Natural killer cell treated with Interleukin-12 subunit alpha and Interleukin-12 subunit beta and Interleukin-15 and Interleukin-18, amount 100 ng/mL, for 72 hours (primary cell): ENCODE results near the gene SAMSN1. TPM values are rescaled to one million over a fixed set of nuclear protein-coding genes. Genes with fewer than 3 reads are reported as not detected.
"Not testable (repeated sequence)": the region's sequence is repeated elsewhere in the genome, so short reads cannot be mapped to it uniquely, and the experiment has no call there.

ENCODE experiments used
- ATAC-seq, 2 donors: fragments of 150-1000 bp; cut with Tn5 transposase in 1 of 2; sonication (Bioruptor Pico), chemical (Tn5 transposase) in 1 of 2; 2 replicates each; pipeline ENCODE4 v1.10.0; 2021
- DNase-seq: peaks from one replicate; pipeline ENCODE4 v3.0.0; 2022; ENCODE audit warnings: low spot score
- H3K27ac Mint-ChIP-seq, 2 donors: 1 replicate in 1 of 2; 2 replicates in 1 of 2; pipeline ENCODE4 v1.8.0; 2022; ENCODE audit warnings: mixed read lengths in 2 of 2, mild to moderate bottlenecking in 1 of 2, moderate library complexity in 1 of 2
- H3K27me3 Mint-ChIP-seq, 2 donors: 1 replicate in 1 of 2; 2 replicates in 1 of 2; pipeline ENCODE4 v1.8.0; 2022; ENCODE audit warnings: mixed read lengths in 2 of 2
- H3K36me3 Mint-ChIP-seq: one replicate; pipeline ENCODE4 v1.8.0; 2022; ENCODE audit warnings: mixed read lengths
- H3K4me1 Mint-ChIP-seq, 2 donors: 1 replicate in 1 of 2; 2 replicates in 1 of 2; pipeline ENCODE4 v1.8.0; 2022; ENCODE audit warnings: low read depth in 2 of 2, mixed read lengths in 2 of 2, mild to moderate bottlenecking in 1 of 2
- H3K4me3 Mint-ChIP-seq: one replicate; pipeline ENCODE4 v1.8.0; 2022; ENCODE audit warnings: mixed read lengths
- H3K9me3 Mint-ChIP-seq: 2 replicates; pipeline ENCODE4 v1.8.0; 2022; ENCODE audit warnings: mixed read lengths
- total RNA-seq, 2 donors: library from RNA; stranded (reverse); gene quantifications; one replicate each; pipeline ENCODE4 v1.2.3, GENCODE V29; 2022

Gene SAMSN1
- total RNA-seq, 2 donors from 2014 or later = 158 to 383 TPM

GRCh38 chr21:14554948-14555347, 8.8 kb upstream of the SAMSN1 start:
- H3K27me3 Mint-ChIP-seq = no peaks in the 10 kb centered on the region
- H3K4me1 Mint-ChIP-seq = peaks cover 28 to 32% of the 10 kb centered on the region in 2 donors
- H3K27ac Mint-ChIP-seq = no peak overlapping the region
- H3K9me3 Mint-ChIP-seq = no peaks in the 10 kb centered on the region
- ATAC-seq = no peak
- H3K4me3 Mint-ChIP-seq = peak overlapping the region; percentile 2
- H3K36me3 Mint-ChIP-seq = peaks cover 6% of the 10 kb centered on the region
- DNase-seq = no peak

- peaks cover 40 to 42% of the 10 kb centered on the region in 2 donors for H3K4me1 Mint-ChIP-seq
- peak overlapping the region in 1 of 2 donors; percentile 22 for H3K27ac Mint-ChIP-seq
- no peak for ATAC-seq
- H3K36me3 Mint-ChIP-seq = peaks cover 9% of the 10 kb centered on the region
- H3K27me3 Mint-ChIP-seq = no peaks in the 10 kb centered on the region
- H3K9me3 Mint-ChIP-seq = peaks cover 3% of the 10 kb centered on the region
- no peak overlapping the region for H3K4me3 Mint-ChIP-seq
- DNase-seq = no peak
Observed at GRCh38 chr21:14553422-14553821, 7.3 kb upstream of the SAMSN1 start.

GRCh38 chr21:14551741-14552140, 5.6 kb upstream of the SAMSN1 start:
- peaks cover 9% of the 10 kb centered on the region for H3K36me3 Mint-ChIP-seq
- H3K4me1 Mint-ChIP-seq = peaks cover 43 to 51% of the 10 kb centered on the region in 2 donors
- no peaks in the 10 kb centered on the region for H3K27me3 Mint-ChIP-seq
- no peak for ATAC-seq
- peaks cover 3% of the 10 kb centered on the region for H3K9me3 Mint-ChIP-seq
- DNase-seq = no peak
- H3K4me3 Mint-ChIP-seq = no peak overlapping the region
- no peak overlapping the region for H3K27ac Mint-ChIP-seq

- no peak for DNase-seq
- H3K9me3 Mint-ChIP-seq = peaks cover 3% of the 10 kb centered on the region
- peaks cover 40 to 47% of the 10 kb centered on the region in 2 donors for H3K4me1 Mint-ChIP-seq
- H3K36me3 Mint-ChIP-seq = peaks cover 19% of the 10 kb centered on the region
- H3K4me3 Mint-ChIP-seq = peak overlapping the region; percentile 78
- peak overlapping the region; percentile 99 to 100 for H3K27ac Mint-ChIP-seq
- H3K27me3 Mint-ChIP-seq = no peaks in the 10 kb centered on the region
- no peak for ATAC-seq
Observed at GRCh38 chr21:14550135-14550534, 4.0 kb upstream of the SAMSN1 start.

- Mint-ChIP-seq H3K4me3 (peak overlapping the region; percentile 78), H3K36me3 (peaks cover 25% of the 10 kb centered on the region), H3K4me1 (peaks cover 40 to 49% of the 10 kb centered on the region in 2 donors), H3K9me3 (peaks cover 3% of the 10 kb centered on the region), H3K27ac (peak overlapping the region; percentile 99 to 100), H3K27me3 (no peaks in the 10 kb centered on the region)
- peak; percentile 77 to 84 for ATAC-seq
- no peak for DNase-seq
Observed at GRCh38 chr21:14548779-14549178, 2.7 kb upstream of the SAMSN1 start.

- H3K36me3 Mint-ChIP-seq = peaks cover 26% of the 10 kb centered on the region
- H3K27ac Mint-ChIP-seq = peak overlapping the region; percentile 99 to 100
- H3K9me3 Mint-ChIP-seq = peaks cover 3% of the 10 kb centered on the region
- ATAC-seq (peak; percentile 61 to 65), DNase-seq (no peak)
- peaks cover 36 to 51% of the 10 kb centered on the region in 2 donors for H3K4me1 Mint-ChIP-seq
- no peaks in the 10 kb centered on the region for H3K27me3 Mint-ChIP-seq
- peak overlapping the region; percentile 78 for H3K4me3 Mint-ChIP-seq
Observed at GRCh38 chr21:14547834-14548513, 1.9 kb upstream of the SAMSN1 start.

- peak overlapping the region; percentile 30 for H3K4me3 Mint-ChIP-seq
- not testable (repeated sequence) for ATAC-seq, DNase-seq, H3K9me3 Mint-ChIP-seq, H3K27me3 Mint-ChIP-seq
- peaks cover 32% of the 10 kb centered on the region for H3K36me3 Mint-ChIP-seq
- peaks cover 41 to 61% of the 10 kb centered on the region in 2 donors for H3K4me1 Mint-ChIP-seq
- peak overlapping the region; percentile 99 to 100 for H3K27ac Mint-ChIP-seq
Observed at GRCh38 chr21:14546719-14547118, 604 bp upstream of the SAMSN1 start.

GRCh38 chr21:14543983-14544382, 2.1 kb downstream of the SAMSN1 start:
- H3K9me3 Mint-ChIP-seq = peaks cover 6% of the 10 kb centered on the region
- H3K4me3 Mint-ChIP-seq = peak overlapping the region; percentile 95
- H3K27me3 Mint-ChIP-seq = no peaks in the 10 kb centered on the region
- H3K36me3 Mint-ChIP-seq = peaks cover 48% of the 10 kb centered on the region
- H3K27ac Mint-ChIP-seq = peak overlapping the region; percentile 99 to 100
- no peak for ATAC-seq
- no peak for DNase-seq
- peaks cover 39 to 67% of the 10 kb centered on the region in 2 donors for H3K4me1 Mint-ChIP-seq

GRCh38 chr21:14542638-14543037, 3.5 kb downstream of the SAMSN1 start:
- ATAC-seq (peak; percentile 56 to 62), DNase-seq (no peak)
- H3K27me3 Mint-ChIP-seq = no peaks in the 10 kb centered on the region
- peak overlapping the region; percentile 95 for H3K4me3 Mint-ChIP-seq
- peak overlapping the region; percentile 99 to 100 for H3K27ac Mint-ChIP-seq
- peaks cover 39 to 65% of the 10 kb centered on the region in 2 donors for H3K4me1 Mint-ChIP-seq
- H3K36me3 Mint-ChIP-seq = peaks cover 54% of the 10 kb centered on the region
- H3K9me3 Mint-ChIP-seq = peaks cover 3% of the 10 kb centered on the region

- no peaks in the 10 kb centered on the region for H3K27me3 Mint-ChIP-seq
- peaks cover 3% of the 10 kb centered on the region for H3K9me3 Mint-ChIP-seq
- ATAC-seq (peak; percentile 49 to 75), DNase-seq (no peak)
- peak overlapping the region; percentile 99 to 100 for H3K27ac Mint-ChIP-seq
- H3K4me1 Mint-ChIP-seq = peaks cover 38 to 66% of the 10 kb centered on the region in 2 donors
- H3K36me3 Mint-ChIP-seq = peaks cover 60% of the 10 kb centered on the region
- H3K4me3 Mint-ChIP-seq = peak overlapping the region; percentile 95
Observed at GRCh38 chr21:14541841-14542490, 4.1 kb downstream of the SAMSN1 start.

- peak overlapping the region; percentile 99 to 100 for H3K27ac Mint-ChIP-seq
- peaks cover 10% of the 10 kb centered on the region for H3K9me3 Mint-ChIP-seq
- no peak for ATAC-seq
- H3K27me3 Mint-ChIP-seq = no peaks in the 10 kb centered on the region
- peaks cover 62 to 89% of the 10 kb centered on the region in 2 donors for H3K4me1 Mint-ChIP-seq
- H3K36me3 Mint-ChIP-seq = peaks cover 73% of the 10 kb centered on the region
- no peak for DNase-seq
- peak overlapping the region; percentile 95 for H3K4me3 Mint-ChIP-seq
Observed at GRCh38 chr21:14538483-14538882, 7.6 kb downstream of the SAMSN1 start.

GRCh38 chr21:14536929-14537328, 9.2 kb downstream of the SAMSN1 start:
- Mint-ChIP-seq H3K27ac (peak overlapping the region; percentile 99 to 100), H3K9me3 (peaks cover 10% of the 10 kb centered on the region), H3K36me3 (peaks cover 74% of the 10 kb centered on the region), H3K4me1 (peaks cover 67 to 89% of the 10 kb centered on the region in 2 donors), H3K4me3 (peak overlapping the region; percentile 95), H3K27me3 (no peaks in the 10 kb centered on the region)
- DNase-seq (no peak), ATAC-seq (no peak)

GRCh38 chr21:14535702-14536101, 10.4 kb downstream of the SAMSN1 start:
- Mint-ChIP-seq H3K36me3 (peaks cover 67% of the 10 kb centered on the region), H3K9me3 (peaks cover 10% of the 10 kb centered on the region), H3K4me3 (peak overlapping the region; percentile 95), H3K4me1 (peaks cover 64 to 83% of the 10 kb centered on the region in 2 donors), H3K27me3 (no peaks in the 10 kb centered on the region), H3K27ac (peak overlapping the region; percentile 99 to 100)
- DNase-seq = no peak
- no peak for ATAC-seq
